GM13977 (cell line): ENCODE measurements around the gene UGT1A6.

ENCODE experiments used
- DNase-seq: peaks from one replicate; pipeline ENCODE4 v3.0.0; 2012; ENCODE audit warnings: low spot score
- in situ Hi-C: fragments of 300-500 bp; cut with MboI; formaldehyde crosslinking; loops from one replicate; pipeline ENCODE4 v1.12.0; 2022; ENCODE audit warnings: low sequenced_read_pairs, low pct_unique_long_range_greater_than_20kb, mixed read lengths, inconsistent platforms; ENCODE audit not compliant: unreplicated experiment
- TF ChIP-seq, protein P1 (sequence below): IDR thresholded peaks from 2 replicates; pipeline ENCODE4 v1.5.1; 2012; ENCODE audit warnings: mild to moderate bottlenecking, control low read depth; ENCODE audit not compliant: insufficient read depth; ENCODE audit errors: extremely low read depth, missing control alignments

Gene UGT1A6

DNA sequence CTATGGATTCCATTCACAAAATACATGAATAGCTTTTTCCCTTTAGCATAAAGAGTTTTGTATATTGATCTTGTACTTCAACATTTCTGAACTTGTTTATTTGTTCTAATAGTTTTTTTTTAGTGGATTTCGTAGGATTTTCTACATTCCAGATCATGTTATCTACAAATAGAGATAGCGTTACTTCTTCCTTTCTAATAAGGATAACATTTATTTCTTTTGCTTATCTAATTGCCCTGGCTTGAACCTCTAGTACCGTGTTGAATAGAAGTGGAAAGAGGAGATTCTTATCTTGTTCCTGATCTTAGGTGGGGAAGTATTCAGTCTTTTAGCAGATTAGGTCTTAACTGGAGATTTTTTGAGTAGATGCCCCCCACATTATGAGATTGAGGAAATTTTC, 9.5 kb downstream of the UGT1A6 start:
- DNase-seq: no peak
- in situ Hi-C loops: loop anchor here (25.0 kb wide), 1 partner anchor 215 kb away; no protein-coding TSS in a partner anchor
- TF ChIP-seq, protein P1, sequence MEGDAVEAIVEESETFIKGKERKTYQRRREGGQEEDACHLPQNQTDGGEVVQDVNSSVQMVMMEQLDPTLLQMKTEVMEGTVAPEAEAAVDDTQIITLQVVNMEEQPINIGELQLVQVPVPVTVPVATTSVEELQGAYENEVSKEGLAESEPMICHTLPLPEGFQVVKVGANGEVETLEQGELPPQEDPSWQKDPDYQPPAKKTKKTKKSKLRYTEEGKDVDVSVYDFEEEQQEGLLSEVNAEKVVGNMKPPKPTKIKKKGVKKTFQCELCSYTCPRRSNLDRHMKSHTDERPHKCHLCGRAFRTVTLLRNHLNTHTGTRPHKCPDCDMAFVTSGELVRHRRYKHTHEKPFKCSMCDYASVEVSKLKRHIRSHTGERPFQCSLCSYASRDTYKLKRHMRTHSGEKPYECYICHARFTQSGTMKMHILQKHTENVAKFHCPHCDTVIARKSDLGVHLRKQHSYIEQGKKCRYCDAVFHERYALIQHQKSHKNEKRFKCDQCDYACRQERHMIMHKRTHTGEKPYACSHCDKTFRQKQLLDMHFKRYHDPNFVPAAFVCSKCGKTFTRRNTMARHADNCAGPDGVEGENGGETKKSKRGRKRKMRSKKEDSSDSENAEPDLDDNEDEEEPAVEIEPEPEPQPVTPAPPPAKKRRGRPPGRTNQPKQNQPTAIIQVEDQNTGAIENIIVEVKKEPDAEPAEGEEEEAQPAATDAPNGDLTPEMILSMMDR: no peak

DNA sequence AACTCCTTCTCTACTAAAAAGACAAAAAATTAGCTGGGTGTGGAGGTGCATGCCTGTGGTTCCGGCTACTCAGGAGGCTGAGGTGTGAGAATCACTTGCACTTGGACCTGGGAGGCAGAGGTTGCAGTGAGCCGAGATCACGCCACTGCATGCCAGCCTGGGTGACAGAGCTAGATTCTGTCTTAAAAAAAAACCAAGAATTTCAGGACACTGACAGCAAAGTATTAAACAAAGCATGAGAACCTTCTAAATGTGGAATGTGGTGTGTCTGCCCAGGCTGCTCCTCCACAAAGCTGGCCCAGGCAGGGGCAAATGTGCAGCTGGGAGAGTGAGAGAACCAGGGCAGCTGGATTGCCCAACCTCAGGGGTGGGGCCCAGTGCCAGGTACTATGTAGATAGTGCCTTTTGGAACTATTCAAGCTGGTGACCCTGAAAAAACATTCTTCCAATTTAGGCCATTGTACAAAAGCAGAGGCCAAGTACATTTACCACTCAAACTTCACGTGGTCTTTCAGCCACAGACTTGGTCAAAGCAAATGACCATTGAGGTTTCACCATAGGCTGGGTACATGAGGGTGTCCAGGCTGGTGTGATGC, 13.3 kb downstream of the UGT1A6 start:
- TF ChIP-seq, protein P1: no peak
- in situ Hi-C loops: loop anchor here (25.0 kb wide), 1 partner anchor 219 kb away; no protein-coding TSS in a partner anchor
- no peak for DNase-seq

DNA sequence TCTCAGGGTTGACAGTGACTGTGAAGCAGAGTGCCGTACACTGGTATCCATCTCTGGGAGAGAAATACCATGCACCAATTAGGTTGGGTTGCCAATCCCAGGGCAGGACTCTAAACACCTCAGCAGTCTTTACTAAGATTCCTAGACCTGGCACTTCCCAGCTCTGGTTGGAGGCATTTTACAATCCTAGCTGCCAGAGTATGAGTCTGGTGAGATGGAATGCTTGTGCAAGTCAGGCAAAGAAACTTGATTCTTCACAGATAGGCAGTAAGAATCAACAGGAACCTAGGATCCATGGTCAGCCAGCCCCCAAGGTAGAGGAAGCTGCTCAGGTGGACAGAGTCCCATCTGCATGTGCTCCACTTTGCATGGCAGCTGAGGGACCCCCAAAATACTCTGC, 14.0 kb downstream of the UGT1A6 start:
- TF ChIP-seq, protein P1: no peak
- DNase-seq: no peak
- in situ Hi-C loops: loop anchor here (25.0 kb wide), 1 partner anchor 219 kb away; no protein-coding TSS in a partner anchor

DNA sequence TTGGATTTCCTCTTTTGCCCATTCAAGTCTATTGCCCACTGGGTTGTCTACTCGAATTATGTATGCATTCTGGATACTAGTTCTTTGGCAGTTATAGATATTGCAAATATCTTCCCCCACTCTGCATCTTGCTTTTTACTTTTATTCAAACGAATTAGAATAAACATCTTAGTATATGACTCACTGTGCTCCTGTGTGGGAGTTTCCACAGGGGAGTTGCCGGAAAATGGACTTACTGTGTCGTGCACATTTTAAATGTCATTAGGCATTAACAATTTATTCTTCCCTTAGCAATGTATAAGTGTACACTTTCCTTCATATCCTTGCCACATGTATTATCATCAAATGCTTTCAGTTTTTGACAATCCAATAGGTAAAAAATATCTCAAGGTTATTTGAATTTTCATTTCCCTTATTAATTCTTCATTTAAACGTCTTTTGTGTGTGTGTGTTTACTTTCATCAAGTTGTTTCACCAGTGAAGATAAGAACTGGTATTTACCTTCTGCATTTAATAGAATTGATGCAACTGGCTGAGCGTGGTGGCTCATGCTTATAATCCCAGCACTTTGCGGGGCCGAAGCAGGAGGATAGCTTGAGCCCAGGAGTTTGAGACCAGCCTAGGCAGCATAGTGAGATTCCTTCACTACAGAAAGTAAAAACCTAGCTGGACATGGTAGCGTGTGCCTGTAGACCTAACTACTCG, 15.4 kb downstream of the UGT1A6 start:
- in situ Hi-C loops: loop anchor here (25.0 kb wide), 1 partner anchor 221 kb away; no protein-coding TSS in a partner anchor
- no peak for DNase-seq
- TF ChIP-seq, protein P1: no peak

DNA sequence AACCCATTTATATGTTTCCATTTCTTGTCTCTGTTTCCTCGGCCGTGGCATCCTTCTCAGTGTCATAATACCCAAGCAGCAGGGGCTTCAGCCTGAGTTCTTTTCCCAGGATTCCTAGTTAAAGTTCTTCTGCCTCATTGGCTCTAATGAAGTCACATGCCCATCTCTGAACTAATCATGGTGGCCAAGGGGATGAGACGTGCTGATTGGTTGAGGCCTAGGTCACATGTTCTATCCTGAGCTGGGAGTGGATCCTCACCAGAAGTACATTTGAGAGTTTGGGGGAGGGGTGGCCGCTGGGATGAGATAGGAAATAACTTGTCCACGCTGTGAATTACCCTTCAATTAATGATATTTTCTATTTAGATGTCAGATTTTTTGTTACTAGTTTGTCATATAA, 16.3 kb downstream of the UGT1A6 start:
- TF ChIP-seq, protein P1: no peak
- no peak for DNase-seq
- in situ Hi-C loops: loop anchor here (25.0 kb wide), 1 partner anchor 222 kb away; no protein-coding TSS in a partner anchor

DNA sequence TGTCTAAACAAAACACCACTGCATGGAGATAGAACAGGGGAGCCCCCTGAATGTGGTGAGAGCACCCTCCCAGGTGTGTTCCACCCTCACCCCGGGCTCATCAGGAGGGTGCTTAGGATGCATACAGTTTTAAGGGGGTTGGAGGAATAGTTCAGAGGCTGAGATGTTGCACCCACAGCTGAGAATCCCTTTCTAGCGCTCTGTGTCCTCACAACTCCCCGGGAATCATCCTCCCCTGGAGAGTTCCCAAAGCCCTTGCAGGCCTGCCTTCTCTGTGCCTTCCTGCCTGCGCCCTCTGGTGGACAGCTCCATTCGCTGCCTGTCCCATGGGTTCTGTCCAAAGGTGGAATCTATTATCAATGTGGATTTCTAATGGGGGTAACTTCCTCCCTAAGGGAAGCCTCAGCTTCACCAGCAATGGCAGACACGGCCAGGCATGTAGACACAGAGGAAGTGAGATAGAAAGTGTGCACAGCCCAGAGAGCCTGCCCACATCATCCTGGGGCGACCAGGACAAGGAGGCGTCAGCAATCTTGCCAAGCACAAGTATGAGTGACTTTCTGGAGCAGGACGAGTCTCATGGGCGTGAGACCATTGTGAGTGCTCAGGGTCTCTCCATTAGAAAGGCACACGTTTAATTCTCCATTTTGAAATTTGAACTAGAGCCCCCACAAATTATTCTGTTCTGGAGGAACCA, 18.8 kb downstream of the UGT1A6 start:
- in situ Hi-C loops: loop anchor here (25.0 kb wide), 1 partner anchor 224 kb away; no protein-coding TSS in a partner anchor

More for the DNA sequence above, 18.8 kb downstream of the UGT1A6 start:
- peak; percentile 49 for DNase-seq
- TF ChIP-seq, protein P1: peak; percentile 89
